SU-DHL-6 (cell line): ENCODE results near the gene PDE6A.
A peak's percentile ranks its signal among the peaks of the same experiment; 100 is the strongest.
"Not testable (repeated sequence)": the region's sequence is repeated elsewhere in the genome, so short reads cannot be mapped to it uniquely, and the experiment has no call there.

Experiments used
- H2AFZ ChIP-seq: fragments of 200-600 bp; sonication (generic); 2 replicates; pipeline ENCODE4 v1.6.1; 2014; ENCODE audit warnings: low read depth, mild to moderate bottlenecking, moderate library complexity, mixed read lengths, antibody characterized with exemption, low read length; ENCODE audit not compliant: severe bottlenecking
- H3F3A ChIP-seq: fragments of 200-600 bp; shearing (Covaris generic); 2 replicates; pipeline ENCODE4 v1.6.0; 2016; ENCODE audit warnings: antibody characterized with exemption, mild to moderate bottlenecking; ENCODE audit not compliant: insufficient read depth
- H3K27ac ChIP-seq: fragments of 200-600 bp; sonication (generic); 2 replicates; pipeline ENCODE4 v1.5.1; 2016; ENCODE audit warnings: low read depth, mild to moderate bottlenecking, low read length, moderate library complexity, mixed read lengths
- H3K27me3 ChIP-seq: fragments of 200-600 bp; sonication (generic), shearing (Covaris generic); 2 replicates; pipeline ENCODE4 v1.6.0; 2014; ENCODE audit warnings: mild to moderate bottlenecking, low read length
- H3K36me3 ChIP-seq: fragments of 200-600 bp; sonication (generic); 2 replicates; pipeline ENCODE4 v1.6.1; 2014; ENCODE audit warnings: mild to moderate bottlenecking, low read length, mixed read lengths
- H3K4me2 ChIP-seq: fragments of 300-600, 200-600 bp; shearing (Covaris generic), sonication (generic); 2 replicates; pipeline ENCODE4 v1.6.0; 2014; ENCODE audit warnings: low read length, low read depth, mild to moderate bottlenecking; ENCODE audit not compliant: poor library complexity, severe bottlenecking
- H3K4me3 ChIP-seq: fragments of 200-600 bp; sonication (generic); 2 replicates; pipeline ENCODE4 v1.5.1; 2014; ENCODE audit warnings: antibody characterized with exemption, low read length, mild to moderate bottlenecking, mixed read lengths; ENCODE audit not compliant: insufficient read depth, poor library complexity, severe bottlenecking
- H3K79me2 ChIP-seq: fragments of 200-600 bp; sonication (generic); 2 replicates; pipeline ENCODE4 v1.6.1; 2014; ENCODE audit warnings: mild to moderate bottlenecking, low read length, moderate library complexity; ENCODE audit not compliant: insufficient read depth
- H3K9ac ChIP-seq: fragments of 200-600 bp; sonication (generic); 2 replicates; pipeline ENCODE4 v1.7.0; 2014; ENCODE audit warnings: mild to moderate bottlenecking, low read length
- H3K9me2 ChIP-seq: fragments of 200-600 bp; sonication (generic); replicated peaks from 2 replicates; pipeline ENCODE4 v1.6.1; 2014; ENCODE audit warnings: low read length; ENCODE audit not compliant: insufficient read depth
- H3K9me3 ChIP-seq: fragments of 200-600 bp; sonication (generic); 2 replicates; pipeline ENCODE4 v1.6.1; 2014; ENCODE audit warnings: low read length, mixed read lengths; ENCODE audit not compliant: insufficient read depth
- H4K20me1 ChIP-seq: fragments of 200-600 bp; sonication (generic); 2 replicates; pipeline ENCODE4 v1.6.1; 2014; ENCODE audit warnings: low read depth, mild to moderate bottlenecking, antibody characterized with exemption, low read length, moderate library complexity, mixed read lengths
- EZH2phosphoT487 ChIP-seq: fragments of 200-600 bp; sonication (generic), shearing (Covaris generic); conservative IDR thresholded peaks from 2 replicates; pipeline ENCODE4 v1.6.1; 2018; ENCODE audit warnings: mild to moderate bottlenecking, antibody characterized with exemption, low read length, moderate library complexity, mixed read lengths
- TF ChIP-seq, protein P1 (sequence below): fragments of 200-600 bp; sonication (generic); IDR thresholded peaks from one replicate; pipeline ENCODE4 v1.5.1; 2017; ENCODE audit warnings: antibody characterized with exemption, mild to moderate bottlenecking, low read length, moderate library complexity; ENCODE audit not compliant: insufficient read depth, poor library complexity, severe bottlenecking

PDE6A gene

DNA sequence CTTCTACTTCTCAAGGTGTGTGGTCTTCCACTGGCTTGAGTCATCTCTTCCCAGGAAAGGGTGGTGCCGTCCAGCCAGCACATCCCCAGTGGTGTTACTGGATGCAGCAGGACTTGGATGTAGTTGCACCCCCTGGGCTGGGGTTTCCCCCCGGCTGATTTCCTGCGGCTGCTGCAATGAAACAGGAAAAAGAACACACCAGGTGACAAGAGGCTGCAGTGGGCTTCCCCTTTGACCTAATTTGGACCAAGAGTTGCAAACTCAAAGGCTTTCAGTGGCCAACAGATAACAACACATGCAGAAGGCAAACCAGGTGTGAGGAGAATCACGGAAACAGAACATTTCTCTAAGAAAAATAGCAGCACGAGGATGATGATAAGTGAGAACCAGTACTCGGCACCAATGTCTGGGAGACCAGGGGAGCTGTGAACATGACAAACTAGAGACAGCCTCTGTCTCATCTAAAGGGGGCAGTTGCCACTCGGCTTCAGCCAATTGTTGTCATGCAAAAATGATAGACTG is 83.7 kb downstream of the PDE6A start:
- Histone ChIP-seq H3K79me2 (no peaks in the 10 kb centered on the region), H3K9me3 (no peaks in the 10 kb centered on the region), H3K9ac (no peak overlapping the region), H2AFZ (no peak overlapping the region), H3K4me3 (no peak overlapping the region), H3K36me3 (no peaks in the 10 kb centered on the region), H3K27ac (no peak overlapping the region), H3K4me2 (peak overlapping the region; percentile 0), H3F3A (no peaks in the 10 kb centered on the region), H4K20me1 (no peaks in the 10 kb centered on the region), H3K27me3 (no peaks in the 10 kb centered on the region), H3K9me2 (no peaks in the 10 kb centered on the region)
- TF ChIP-seq, protein P1, sequence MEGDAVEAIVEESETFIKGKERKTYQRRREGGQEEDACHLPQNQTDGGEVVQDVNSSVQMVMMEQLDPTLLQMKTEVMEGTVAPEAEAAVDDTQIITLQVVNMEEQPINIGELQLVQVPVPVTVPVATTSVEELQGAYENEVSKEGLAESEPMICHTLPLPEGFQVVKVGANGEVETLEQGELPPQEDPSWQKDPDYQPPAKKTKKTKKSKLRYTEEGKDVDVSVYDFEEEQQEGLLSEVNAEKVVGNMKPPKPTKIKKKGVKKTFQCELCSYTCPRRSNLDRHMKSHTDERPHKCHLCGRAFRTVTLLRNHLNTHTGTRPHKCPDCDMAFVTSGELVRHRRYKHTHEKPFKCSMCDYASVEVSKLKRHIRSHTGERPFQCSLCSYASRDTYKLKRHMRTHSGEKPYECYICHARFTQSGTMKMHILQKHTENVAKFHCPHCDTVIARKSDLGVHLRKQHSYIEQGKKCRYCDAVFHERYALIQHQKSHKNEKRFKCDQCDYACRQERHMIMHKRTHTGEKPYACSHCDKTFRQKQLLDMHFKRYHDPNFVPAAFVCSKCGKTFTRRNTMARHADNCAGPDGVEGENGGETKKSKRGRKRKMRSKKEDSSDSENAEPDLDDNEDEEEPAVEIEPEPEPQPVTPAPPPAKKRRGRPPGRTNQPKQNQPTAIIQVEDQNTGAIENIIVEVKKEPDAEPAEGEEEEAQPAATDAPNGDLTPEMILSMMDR: no peak
- TF ChIP-seq EZH2phosphoT487: no peak

DNA sequence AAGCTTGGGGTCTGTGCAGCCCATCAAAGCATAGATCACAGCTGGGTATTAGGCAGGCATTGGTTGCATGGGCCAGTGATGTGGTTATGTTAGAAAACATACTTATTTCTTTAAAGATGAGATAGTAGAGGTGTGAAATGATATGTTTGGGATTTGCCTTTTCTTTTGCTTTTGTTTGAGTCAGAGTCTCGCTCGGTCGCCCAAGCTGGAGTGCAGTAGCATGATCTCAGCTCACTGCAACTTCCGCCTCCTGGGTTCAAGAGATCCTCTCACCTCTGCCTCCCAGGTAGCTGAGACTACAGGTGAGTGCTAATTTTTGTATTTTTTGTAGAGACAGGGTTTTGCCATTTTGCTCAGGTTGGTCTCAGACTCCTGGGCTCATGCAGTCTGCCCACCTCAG is 84.8 kb downstream of the PDE6A start:
- Histone ChIP-seq H3K27me3 (no peaks in the 10 kb centered on the region), H3K27ac (no peak overlapping the region), H2AFZ (no peak overlapping the region), H4K20me1 (no peaks in the 10 kb centered on the region), H3K9me3 (no peaks in the 10 kb centered on the region), H3K4me2 (no peak overlapping the region), H3K9me2 (no peaks in the 10 kb centered on the region), H3K79me2 (no peaks in the 10 kb centered on the region), H3K36me3 (no peaks in the 10 kb centered on the region), H3K4me3 (no peak overlapping the region), H3K9ac (no peak overlapping the region), H3F3A (no peaks in the 10 kb centered on the region)
- no peak for TF ChIP-seq EZH2phosphoT487
- TF ChIP-seq, protein P1: no peak

DNA sequence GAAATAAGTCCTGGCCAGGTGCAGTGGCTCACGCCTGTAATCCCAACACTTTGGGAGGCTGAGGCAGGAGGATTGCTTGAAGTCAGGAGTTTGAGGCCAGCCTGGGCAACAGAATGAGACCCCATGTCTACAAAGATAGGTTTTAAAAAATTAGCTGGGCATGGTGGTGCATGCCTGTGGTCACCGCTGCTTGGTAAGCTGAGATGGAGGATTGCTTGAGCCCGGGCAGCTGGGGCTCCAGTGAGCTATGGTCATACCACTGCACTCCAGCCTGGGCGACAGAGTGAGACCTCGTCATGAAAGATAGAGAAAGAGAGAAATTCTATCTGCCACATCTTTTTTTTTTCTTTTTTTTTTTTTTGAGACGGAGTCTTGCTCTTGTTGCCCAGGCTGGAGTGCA is 86.1 kb downstream of the PDE6A start:
- H4K20me1 ChIP-seq, H3K9ac ChIP-seq, H3K4me2 ChIP-seq, H3K9me3 ChIP-seq, H3F3A ChIP-seq, H3K4me3 ChIP-seq, H3K36me3 ChIP-seq, H3K27me3 ChIP-seq, H3K9me2 ChIP-seq, H3K27ac ChIP-seq, H2AFZ ChIP-seq, H3K79me2 ChIP-seq: not testable (repeated sequence)

DNA sequence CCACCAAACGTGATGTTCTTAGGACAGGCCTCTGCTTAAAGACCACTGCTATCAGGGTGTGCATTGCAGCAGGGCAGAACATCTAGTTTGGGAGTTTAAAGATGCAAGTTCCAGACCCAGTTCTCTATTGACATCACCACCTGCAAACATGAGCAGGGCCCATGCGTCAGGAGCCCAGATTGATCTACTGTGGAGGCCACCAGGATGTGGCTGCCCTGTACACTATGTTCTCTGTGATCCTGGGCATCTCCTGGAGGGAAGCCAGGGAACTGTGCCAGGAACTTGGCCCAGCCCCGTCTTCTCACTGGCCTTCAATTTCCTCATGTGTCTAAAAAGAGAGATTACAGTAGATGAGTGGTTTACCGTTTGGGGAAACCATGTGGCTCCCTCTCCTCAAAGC is 87.1 kb downstream of the PDE6A start:
- no peak overlapping the region for H3K9ac ChIP-seq

More for the DNA sequence above, 87.1 kb downstream of the PDE6A start:
- Histone ChIP-seq H3K4me2 (no peak overlapping the region), H3K27ac (no peak overlapping the region), H3K9me2 (no peaks in the 10 kb centered on the region), H2AFZ (no peak overlapping the region), H3K27me3 (no peaks in the 10 kb centered on the region), H3K36me3 (no peaks in the 10 kb centered on the region), H4K20me1 (no peaks in the 10 kb centered on the region), H3K4me3 (no peak overlapping the region), H3K79me2 (no peaks in the 10 kb centered on the region), H3K9me3 (no peaks in the 10 kb centered on the region), H3F3A (no peaks in the 10 kb centered on the region)
- TF ChIP-seq, protein P1: no peak
- TF ChIP-seq EZH2phosphoT487: no peak
